WI38 (cell line): ENCODE data around the gene CORO1A.

Source experiments
- H3K4me3 ChIP-seq: 2 replicates; pipeline ENCODE4 v1.5.1; 2011; ENCODE audit warnings: low read depth, mild to moderate bottlenecking, control low read depth, low read length
- TF ChIP-seq, protein P1 (sequence below): IDR thresholded peaks from 2 replicates; pipeline ENCODE4 v1.5.1; 2012; ENCODE audit warnings: low read depth, mild to moderate bottlenecking, control low read depth, low read length

CORO1A gene

DNA sequence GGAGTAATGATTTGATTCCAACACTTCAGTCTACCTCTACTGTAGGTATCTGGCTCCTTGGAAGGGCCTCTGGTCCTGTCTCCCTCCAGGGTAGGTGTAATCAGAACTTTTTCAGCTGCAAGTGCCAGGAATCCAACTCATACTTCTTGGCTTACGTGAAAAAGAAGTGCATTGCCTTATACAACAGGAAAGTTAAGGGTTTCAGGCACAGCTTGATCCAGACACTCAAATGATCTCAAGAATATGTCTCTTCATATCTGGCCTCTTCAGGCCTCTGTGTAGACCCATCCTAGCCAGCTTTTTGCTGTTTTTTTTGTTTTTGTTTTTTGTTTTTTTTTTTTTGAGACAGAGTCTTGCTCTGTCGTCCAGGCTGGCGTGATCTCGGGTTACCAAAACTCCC is 4.2 kb upstream of the CORO1A start:
- TF ChIP-seq, protein P1, sequence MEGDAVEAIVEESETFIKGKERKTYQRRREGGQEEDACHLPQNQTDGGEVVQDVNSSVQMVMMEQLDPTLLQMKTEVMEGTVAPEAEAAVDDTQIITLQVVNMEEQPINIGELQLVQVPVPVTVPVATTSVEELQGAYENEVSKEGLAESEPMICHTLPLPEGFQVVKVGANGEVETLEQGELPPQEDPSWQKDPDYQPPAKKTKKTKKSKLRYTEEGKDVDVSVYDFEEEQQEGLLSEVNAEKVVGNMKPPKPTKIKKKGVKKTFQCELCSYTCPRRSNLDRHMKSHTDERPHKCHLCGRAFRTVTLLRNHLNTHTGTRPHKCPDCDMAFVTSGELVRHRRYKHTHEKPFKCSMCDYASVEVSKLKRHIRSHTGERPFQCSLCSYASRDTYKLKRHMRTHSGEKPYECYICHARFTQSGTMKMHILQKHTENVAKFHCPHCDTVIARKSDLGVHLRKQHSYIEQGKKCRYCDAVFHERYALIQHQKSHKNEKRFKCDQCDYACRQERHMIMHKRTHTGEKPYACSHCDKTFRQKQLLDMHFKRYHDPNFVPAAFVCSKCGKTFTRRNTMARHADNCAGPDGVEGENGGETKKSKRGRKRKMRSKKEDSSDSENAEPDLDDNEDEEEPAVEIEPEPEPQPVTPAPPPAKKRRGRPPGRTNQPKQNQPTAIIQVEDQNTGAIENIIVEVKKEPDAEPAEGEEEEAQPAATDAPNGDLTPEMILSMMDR, result no peak
- H3K4me3 ChIP-seq, result no peak overlapping the region

DNA sequence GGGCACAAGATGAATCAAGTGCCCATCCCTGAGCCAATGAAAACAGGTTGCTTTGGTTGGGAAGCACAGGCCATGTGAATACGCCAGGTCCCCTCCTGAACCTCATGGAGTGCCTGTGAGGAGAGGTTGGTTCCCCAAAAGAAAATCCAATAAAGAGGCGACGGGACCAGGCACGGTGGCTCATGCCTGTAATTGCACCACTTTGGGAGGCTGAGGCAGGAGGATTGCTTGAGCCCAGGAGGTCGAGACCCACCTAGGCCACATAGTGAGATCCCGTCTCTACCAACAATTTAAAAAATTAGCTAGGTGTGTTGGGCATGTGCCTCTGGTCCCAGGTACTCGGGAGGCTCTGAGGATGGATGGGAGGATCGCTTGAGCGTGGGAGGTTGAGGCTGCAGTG is 3.5 kb upstream of the CORO1A start:
- TF ChIP-seq, protein P1, result no peak
- H3K4me3 ChIP-seq, result no peak overlapping the region

DNA sequence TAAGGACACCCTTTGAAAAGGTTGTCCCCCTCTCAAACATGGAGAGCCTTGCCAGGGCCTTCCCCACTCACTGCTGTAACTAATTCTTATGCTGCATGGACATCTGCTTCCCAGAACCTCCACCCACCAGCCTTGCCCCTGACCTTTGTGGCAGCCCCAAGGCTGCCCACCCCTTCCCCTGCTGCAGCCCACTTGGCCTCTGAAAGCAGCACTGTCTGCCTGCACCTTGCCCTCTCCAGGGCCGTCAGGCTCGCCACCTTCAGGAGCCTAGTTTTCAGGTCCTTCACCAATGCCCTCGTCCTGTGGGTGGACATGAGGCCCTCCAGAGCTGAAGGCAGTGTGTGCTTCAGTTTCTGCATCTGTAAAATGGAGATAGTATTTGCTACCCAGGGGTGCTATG is 2.7 kb upstream of the CORO1A start:
- H3K4me3 ChIP-seq, result no peak overlapping the region
- TF ChIP-seq, protein P1, result no peak

DNA sequence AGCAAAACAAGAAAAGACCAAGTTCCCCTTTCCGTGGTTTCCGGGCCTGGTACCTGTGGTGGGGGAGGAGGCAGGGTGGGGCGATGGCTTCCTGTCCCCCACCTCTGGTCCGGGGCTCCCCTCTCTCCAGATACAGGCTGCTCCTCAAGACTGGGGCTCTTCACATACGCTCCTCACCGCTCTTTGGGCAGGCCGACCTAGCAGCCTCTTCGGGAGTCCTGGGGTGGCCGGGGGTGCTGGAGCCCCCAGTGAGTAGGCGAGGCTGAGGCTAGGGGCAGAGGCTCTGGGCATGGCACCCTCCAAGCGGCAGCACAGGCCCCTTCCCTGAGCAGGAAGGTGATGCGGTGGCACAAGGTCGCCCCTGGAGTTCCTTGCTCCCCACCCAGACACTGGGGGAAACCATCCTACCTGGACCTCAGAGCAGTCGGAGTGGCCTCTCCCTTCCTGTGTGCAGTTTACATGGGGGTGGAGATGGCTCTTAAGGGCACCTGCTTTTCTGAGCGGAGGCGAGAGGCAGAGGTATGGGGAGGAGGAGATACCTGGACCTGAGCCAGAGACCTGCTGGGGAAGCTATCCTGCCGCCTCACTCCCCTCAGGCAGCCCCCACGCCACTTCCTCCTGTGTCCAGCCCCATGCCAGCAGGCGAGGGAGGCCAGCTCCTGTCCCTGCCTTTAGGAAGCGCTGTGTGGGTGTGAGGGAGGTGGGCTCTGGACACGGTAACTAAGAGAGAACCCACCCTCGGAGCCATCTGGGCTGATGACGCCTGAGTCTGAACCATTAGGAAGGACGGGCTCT is 891 bp downstream of the CORO1A start:
- peak overlapping the region; percentile 58 for H3K4me3 ChIP-seq

DNA sequence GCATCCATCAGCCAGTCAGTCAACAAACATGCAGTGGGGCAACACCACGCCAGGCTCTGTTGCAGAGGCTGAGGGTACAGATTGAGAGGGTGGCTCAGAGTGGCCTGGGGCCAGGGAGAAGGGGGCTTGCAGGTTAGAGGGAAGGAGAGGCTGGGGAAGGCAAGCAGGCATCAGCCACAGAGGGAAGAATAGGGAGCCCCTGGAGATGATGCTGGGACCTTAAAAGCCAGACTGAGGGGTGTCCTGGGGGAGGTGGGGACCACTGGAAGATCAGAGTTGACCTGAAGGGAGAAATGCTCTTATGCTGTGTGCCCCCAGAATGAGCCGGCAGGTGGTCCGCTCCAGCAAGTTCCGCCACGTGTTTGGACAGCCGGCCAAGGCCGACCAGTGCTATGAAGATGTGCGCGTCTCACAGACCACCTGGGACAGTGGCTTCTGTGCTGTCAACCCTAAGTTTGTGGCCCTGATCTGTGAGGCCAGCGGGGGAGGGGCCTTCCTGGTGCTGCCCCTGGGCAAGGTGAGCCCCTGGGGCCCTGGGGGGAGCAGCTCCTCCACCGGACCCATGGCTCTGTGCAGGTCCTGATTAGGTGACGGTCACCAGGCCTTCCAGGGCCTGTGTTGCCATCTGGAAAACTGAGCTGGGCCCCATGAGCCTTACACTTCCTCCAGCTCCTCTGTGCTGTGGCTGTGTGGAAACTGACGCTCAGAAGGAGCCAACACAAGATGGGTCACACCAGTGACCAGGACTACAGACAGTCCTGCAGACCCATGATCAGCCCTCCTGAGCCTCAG is 1.7 kb downstream of the CORO1A start:
- H3K4me3 ChIP-seq, result no peak overlapping the region

More for the DNA sequence above, 891 bp downstream of the CORO1A start:
- TF ChIP-seq, protein P1, result no peak

DNA sequence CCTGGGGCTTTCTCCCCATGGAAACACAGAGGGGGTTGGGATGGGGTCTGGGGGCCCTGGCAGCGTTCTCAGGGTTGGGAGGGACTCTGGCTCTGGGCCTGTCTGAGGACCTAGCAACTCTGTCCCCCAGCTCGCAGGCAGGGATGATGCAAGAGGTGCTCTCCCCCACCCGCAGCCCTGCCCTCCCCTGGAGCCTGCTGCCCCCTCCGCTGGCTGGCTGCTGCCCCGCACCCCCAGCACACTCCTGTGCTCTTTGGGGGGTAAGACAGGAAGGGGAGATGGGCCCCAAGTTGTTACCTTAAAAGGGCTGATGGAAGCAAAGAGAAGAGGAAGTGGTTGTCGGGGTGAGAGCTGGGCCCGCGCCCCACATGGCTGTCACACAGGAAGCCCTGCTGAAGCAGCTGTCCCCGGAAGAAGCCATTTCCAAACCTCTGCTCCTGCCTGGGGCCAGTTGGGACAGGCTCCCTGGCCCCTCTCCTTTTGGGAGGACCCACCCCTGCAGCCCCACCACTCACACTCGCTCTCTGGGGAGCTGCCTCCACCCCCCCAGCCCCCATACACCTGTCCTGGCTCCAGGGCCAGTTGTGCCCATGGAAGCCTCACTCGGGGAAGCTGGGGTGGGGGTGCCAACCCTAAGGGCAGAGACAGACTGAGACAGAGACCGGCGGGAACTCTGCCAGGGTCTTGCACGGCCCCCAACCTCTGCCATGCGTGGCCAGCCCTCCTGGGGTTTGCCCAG is 2.5 kb downstream of the CORO1A start:
- no peak overlapping the region for H3K4me3 ChIP-seq
- TF ChIP-seq, protein P1, result no peak

More for the DNA sequence above, 1.7 kb downstream of the CORO1A start:
- TF ChIP-seq, protein P1, result no peak
